Lower lobe of right lung (tissue), 2 donors: Measurements from ENCODE around the gene SCFD1. TPM values are rescaled to one million over a fixed set of nuclear protein-coding genes. Genes with fewer than 3 reads are reported as not detected.

Experiments used
- ATAC-seq, 2 donors: fragments of 200-7000 bp; cut with Tn5 transposase; one replicate each; pipeline ENCODE4 v1.9.1; 2020 to 2022; ENCODE audit warnings: mild to moderate bottlenecking in 2 of 2, moderate library complexity in 2 of 2
- DNase-seq: peaks from one replicate; pipeline ENCODE4 v3.0.0-alpha.2; 2020
- H3K27ac ChIP-seq: fragments of 200-600 bp; one replicate; pipeline ENCODE4 v1.8.0; 2022
- H3K27me3 ChIP-seq: fragments of 200-600 bp; one replicate; pipeline ENCODE4 v1.8.0; 2022; ENCODE audit warnings: low read depth
- H3K36me3 ChIP-seq: fragments of 200-600 bp; one replicate; pipeline ENCODE4 v1.8.0; 2022; ENCODE audit warnings: mild to moderate bottlenecking
- H3K4me1 ChIP-seq: fragments of 200-600 bp; one replicate; pipeline ENCODE4 v1.8.0; 2022
- H3K4me3 ChIP-seq: fragments of 200-600 bp; one replicate; pipeline ENCODE4 v1.8.0; 2022; ENCODE audit warnings: mild to moderate bottlenecking
- H3K9me3 ChIP-seq: fragments of 200-600 bp; one replicate; pipeline ENCODE4 v1.8.0; 2022
- CTCF ChIP-seq: fragments of 200-600 bp; IDR thresholded peaks from one replicate; pipeline ENCODE4 v1.8.0; 2022; ENCODE audit warnings: antibody characterized with exemption, mild to moderate bottlenecking
- intact Hi-C: fragments of 100-400 bp; cut with DNase I; formaldehyde crosslinking; loops from one replicate; pipeline ENCODE4 v1.11.0; 2022
- total RNA-seq: library from RNA; stranded (reverse); fragmentation: NEBNext Ultra II Directional; extraction: Animal tissue kit (Norgen Biotek cat#: 25700); gene quantifications from one replicate; pipeline ENCODE4 v1.2.1, GENCODE V29; 2021
- donor health status: DM: no; HTN: yes; CAD: no; lungs with severe emphysema.

SCFD1 gene
- total RNA-seq, 1 donor from 2014 or later: 73.8 TPM

GRCh38 chr14:30725763-30726162 is 103.6 kb downstream of the SCFD1 start:
- TF ChIP-seq CTCF: no peak
- DNase-seq (no peak), ATAC-seq (no peak)
- Histone ChIP-seq H3K27me3 (no peaks in the 10 kb centered on the region), H3K36me3 (peaks cover 50% of the 10 kb centered on the region), H3K4me1 (no peaks in the 10 kb centered on the region), H3K27ac (no peak overlapping the region), H3K9me3 (no peaks in the 10 kb centered on the region), H3K4me3 (no peak overlapping the region)
- intact Hi-C loops: no loop called here

GRCh38 chr14:30728471-30728870 is 106.4 kb downstream of the SCFD1 start:
- ATAC-seq: no peak
- H3K36me3 ChIP-seq: peaks cover 35% of the 10 kb centered on the region
- no peak overlapping the region for H3K4me3 ChIP-seq
- no peak for DNase-seq
- no peak overlapping the region for H3K27ac ChIP-seq
- no peaks in the 10 kb centered on the region for H3K27me3 ChIP-seq
- TF ChIP-seq CTCF: no peak
- H3K9me3 ChIP-seq: no peaks in the 10 kb centered on the region
- intact Hi-C loops: no loop called here
- no peaks in the 10 kb centered on the region for H3K4me1 ChIP-seq

DNA sequence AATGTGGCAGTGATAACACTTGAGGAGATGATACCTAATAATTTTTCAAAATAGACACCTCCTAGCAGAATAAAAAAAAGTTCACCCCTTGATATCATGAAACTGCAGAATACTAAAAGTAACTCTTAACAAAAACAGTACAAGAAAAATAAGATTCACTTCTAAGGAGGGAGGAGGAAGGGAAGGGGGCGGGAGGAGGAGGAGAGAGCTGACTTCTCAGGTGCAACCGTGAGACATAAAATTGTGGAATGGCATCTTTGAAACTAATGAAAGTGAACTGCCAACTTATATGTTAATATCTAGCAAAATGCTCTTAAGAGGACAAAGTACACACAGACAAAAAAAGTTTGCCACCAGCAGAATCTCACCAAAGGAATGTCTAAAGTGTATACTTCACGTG is 115.8 kb downstream of the SCFD1 start:
- no peak for ATAC-seq
- DNase-seq: no peak
- Histone ChIP-seq H3K27me3 (no peaks in the 10 kb centered on the region), H3K4me3 (no peak overlapping the region), H3K27ac (no peak overlapping the region), H3K36me3 (peaks cover 39% of the 10 kb centered on the region), H3K9me3 (no peaks in the 10 kb centered on the region), H3K4me1 (no peaks in the 10 kb centered on the region)
- no peak for TF ChIP-seq CTCF
- intact Hi-C loops: no loop called here

GRCh38 chr14:30738978-30739377 is 116.9 kb downstream of the SCFD1 start:
- Histone ChIP-seq H3K4me3 (no peak overlapping the region), H3K9me3 (no peaks in the 10 kb centered on the region), H3K27ac (no peak overlapping the region), H3K4me1 (no peaks in the 10 kb centered on the region), H3K36me3 (peaks cover 32% of the 10 kb centered on the region), H3K27me3 (no peaks in the 10 kb centered on the region)
- intact Hi-C loops: no loop called here
- DNase-seq (no peak), ATAC-seq (no peak)
- TF ChIP-seq CTCF: no peak

DNA sequence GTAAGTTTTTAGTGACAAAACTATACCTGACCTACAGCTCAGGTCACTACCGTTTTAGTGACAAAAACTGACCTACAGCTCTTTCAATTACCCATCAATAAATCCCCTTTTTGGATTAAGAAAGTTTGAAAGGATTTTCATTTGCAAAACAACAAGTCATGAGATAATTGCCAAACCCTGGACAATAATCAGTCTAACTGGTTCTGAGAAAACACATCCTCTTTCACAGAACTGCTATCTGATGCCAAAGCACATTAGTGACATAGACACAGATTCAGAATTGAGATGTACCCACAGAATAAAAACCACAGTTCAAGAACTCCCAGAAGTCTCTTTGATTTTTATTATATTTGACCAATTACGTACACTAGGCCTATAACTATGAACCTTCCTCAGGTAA is 126.2 kb downstream of the SCFD1 start:
- intact Hi-C loops: no loop called here
- H3K36me3 ChIP-seq: no peaks in the 10 kb centered on the region
- ATAC-seq (no peak), DNase-seq (no peak)
- no peak overlapping the region for H3K27ac ChIP-seq
- TF ChIP-seq CTCF: no peak
- H3K4me3 ChIP-seq: no peak overlapping the region
- no peaks in the 10 kb centered on the region for H3K4me1 ChIP-seq
- H3K27me3 ChIP-seq: no peaks in the 10 kb centered on the region
- H3K9me3 ChIP-seq: no peaks in the 10 kb centered on the region
